Right lobe of liver (tissue), 6 donors: ENCODE data around the gene MEIS2. TPM values are rescaled to one million over a fixed set of nuclear protein-coding genes. Genes with fewer than 3 reads are reported as not detected.

Source experiments
- ATAC-seq, 4 donors: fragments of 200-7000 bp; cut with Tn5 transposase; one replicate each; pipeline ENCODE4 v1.9.1; 2020; ENCODE audit warnings: mild to moderate bottlenecking in 4 of 4, moderate library complexity in 4 of 4
- DNase-seq, 3 donors: peaks; one replicate each; pipeline ENCODE4 v3.0.0-alpha.2; 2020
- H3K27ac ChIP-seq, 3 donors: fragments of 200-600 bp; one replicate each; pipeline ENCODE4 v1.8.0; 2022
- H3K27me3 ChIP-seq, 2 donors: fragments of 200-600 bp; one replicate each; pipeline ENCODE4 v1.8.0; 2022
- H3K36me3 ChIP-seq, 4 donors: fragments of 200-600 bp; sonication (generic) in 1 of 4; one replicate each; pipeline versions ENCODE4 v1.5.1 to v1.8.0; 2017 to 2022; ENCODE audit warnings: control low read depth in 1 of 4
- H3K4me1 ChIP-seq, 4 donors: fragments of 200-600 bp; sonication (generic) in 1 of 4; one replicate each; pipeline versions ENCODE4 v1.5.1 to v1.8.0; 2017 to 2022; ENCODE audit warnings: control low read depth in 1 of 4
- H3K4me3 ChIP-seq, 3 donors: fragments of 200-600 bp; one replicate each; pipeline ENCODE4 v1.8.0; 2022
- H3K9me3 ChIP-seq, 4 donors: fragments of 200-600 bp; sonication (generic) in 1 of 4; one replicate each; pipeline versions ENCODE4 v1.5.1 to v1.8.0; 2017 to 2022; ENCODE audit warnings: control low read depth in 1 of 4
- CTCF ChIP-seq, 4 donors: fragments of 200-600 bp in 3 of 4; fragments of 450-650 bp in 1 of 4; IDR thresholded peaks; one replicate each; pipeline versions ENCODE4 v1.5.1 to v1.8.0; 2016 to 2022; ENCODE audit warnings: antibody characterized with exemption in 4 of 4, mild to moderate bottlenecking in 2 of 4
- POLR2A ChIP-seq: fragments of 450-650 bp; IDR thresholded peaks from one replicate; pipeline ENCODE4 v1.6.1; 2017; ENCODE audit warnings: antibody characterized with exemption, mild to moderate bottlenecking
- WGBS: methylation state at CpG from one replicate; pipeline ENCODE4 v1.1.6; 2018; ENCODE audit warnings: low coverage, low lambda C conversion rate; ENCODE audit not compliant: insufficient coverage; ENCODE audit errors: missing lambda C conversion rate; 5-methylcytosine and 5-hydroxymethylcytosine counted together
- intact Hi-C, 2 donors: fragments of 100-400 bp; cut with DNase I; formaldehyde crosslinking; loops; one replicate each; pipeline versions ENCODE4 v1.11.2 to v1.14.1; 2022
- total RNA-seq, 6 experiments: library from RNA; depleted of rRNA in 2 of 6; stranded (reverse); fragments of >200 nt in 2 of 6; fragmentation: NEBNext Ultra II Directional in 3 of 6; extraction: Animal tissue kit (Norgen Biotek cat#: 25700) in 3 of 6; gene quantifications; one replicate each; pipeline versions ENCODE4 v1.1.0 to v1.2.4, GENCODE V29; 2016 to 2023
- donor health status: DM: no; HTN: yes; CAD: no.
- donor health status: DM: no; HTN: no; CAD: no.
- donor health status: DM: no; HTN: no; CAD: no.
- donor health status: DM: no; HTN: yes; CAD: no.
- donor health status: DM: no; HTN: yes; CAD: no.

The MEIS2 gene
- total RNA-seq, 6 experiments from 2014 or later: 6.1 to 18.0 (median 7.9) TPM

GRCh38 chr15:37100966-37101215, 542 bp upstream of the MEIS2 start:
- TF ChIP-seq POLR2A: peak; percentile 8
- no peak for TF ChIP-seq CTCF (IDR thresholded peaks at IDR 0.05)
- intact Hi-C loops: loop anchor here in 1 of 2 donors (10.0 kb wide), 1 partner anchor 216 kb away; no protein-coding TSS in a partner anchor
- 0% methylated on average over 11 of the region's 11 CpGs for WGBS
- peaks cover 0 to 9% of the 10 kb centered on the region in 2 donors for H3K27me3 ChIP-seq
- H3K36me3 ChIP-seq: no peaks in the 10 kb centered on the region
- H3K9me3 ChIP-seq: no peaks in the 10 kb centered on the region
- no peaks in the 10 kb centered on the region for H3K4me1 ChIP-seq
- ATAC-seq (peak; percentile 2 to 11 (median 6)), DNase-seq (no peak)
- H3K27ac ChIP-seq: peak overlapping the region; percentile 93 to 96 (median 94)
- H3K4me3 ChIP-seq: peak overlapping the region; percentile 51 to 72 (median 71)

- Histone ChIP-seq H3K36me3 (no peaks in the 10 kb centered on the region), H3K27ac (peak overlapping the region; percentile 93 to 96 (median 96)), H3K27me3 (peaks cover 0 to 9% of the 10 kb centered on the region in 2 donors), H3K4me3 (peak overlapping the region; percentile 51 to 72 (median 71)), H3K4me1 (no peaks in the 10 kb centered on the region), H3K9me3 (no peaks in the 10 kb centered on the region)
- 1% methylated on average over 19 of the region's 21 CpGs for WGBS
- ATAC-seq (no peak), DNase-seq (peak in 2 of 3 donors; percentile 37 to 62)
- intact Hi-C loops: loop anchor here in 1 of 2 donors (10.0 kb wide), 1 partner anchor 215 kb away; no protein-coding TSS in a partner anchor
- TF ChIP-seq CTCF (IDR thresholded peaks at IDR 0.05) (no peak), POLR2A (no peak)
Observed at GRCh38 chr15:37099319-37100108, 835 bp downstream of the MEIS2 start.

GRCh38 chr15:37098468-37099318, 1.7 kb downstream of the MEIS2 start:
- H3K27ac ChIP-seq: peak overlapping the region; percentile 48 to 96 (median 75)
- H3K9me3 ChIP-seq: no peaks in the 10 kb centered on the region
- TF ChIP-seq POLR2A: no peak
- TF ChIP-seq CTCF (IDR thresholded peaks at IDR 0.05): no peak
- H3K27me3 ChIP-seq: peaks cover 0 to 5% of the 10 kb centered on the region in 2 donors
- H3K36me3 ChIP-seq: no peaks in the 10 kb centered on the region
- DNase-seq (peak; percentile 49 to 65 (median 62)), ATAC-seq (peak; percentile 4 to 35 (median 24))
- H3K4me1 ChIP-seq: no peaks in the 10 kb centered on the region
- under 1% methylated on average over 39 of the region's 75 CpGs for WGBS
- H3K4me3 ChIP-seq: peak overlapping the region; percentile 51 to 72 (median 71)
- intact Hi-C loops: no loop called here

- DNase-seq: no peak
- no peaks in the 10 kb centered on the region for H3K9me3 ChIP-seq
- peak overlapping the region; percentile 51 to 72 (median 71) for H3K4me3 ChIP-seq
- no peaks in the 10 kb centered on the region for H3K4me1 ChIP-seq
- WGBS: 51% methylated on average over 28 of the region's 30 CpGs
- no peaks in the 10 kb centered on the region for H3K27me3 ChIP-seq
- TF ChIP-seq CTCF (IDR thresholded peaks at IDR 0.05) (no peak), POLR2A (no peak)
- ATAC-seq: no peak
- peak overlapping the region; percentile 18 to 70 (median 53) for H3K27ac ChIP-seq
- H3K36me3 ChIP-seq: no peaks in the 10 kb centered on the region
- intact Hi-C loops: no loop called here
Observed at GRCh38 chr15:37097144-37097919, 3.0 kb downstream of the MEIS2 start.
